SK-N-SH treated with all-trans-retinoic acid at 6 μM for 48 hours (cell line): Measurements from ENCODE around the gene COL15A1.

Source experiments
- CREB5 ChIP-seq: fragments of 250-450 bp; sonication (Bioruptor Pico); IDR thresholded peaks from 2 replicates; pipeline ENCODE4 v1.5.1; 2020; ENCODE audit warnings: low read depth, mild to moderate bottlenecking, moderate library complexity
- PATZ1 ChIP-seq: fragments of 250-450 bp; sonication (Bioruptor Pico); IDR thresholded peaks from 2 replicates; pipeline ENCODE4 v1.8.0; 2020; ENCODE audit warnings: mild to moderate bottlenecking, moderate library complexity, borderline replicate concordance
- PPARA ChIP-seq: fragments of 250-450 bp; sonication (Bioruptor Pico); IDR thresholded peaks from 2 replicates; pipeline ENCODE4 v1.5.0; 2020; ENCODE audit warnings: mild to moderate bottlenecking, borderline replicate concordance
- RARB ChIP-seq: fragments of 250-450 bp; sonication (Bioruptor Pico); IDR thresholded peaks from 2 replicates; pipeline ENCODE4 v1.8.0; 2021; ENCODE audit warnings: mild to moderate bottlenecking, moderate library complexity
- ZFP30 ChIP-seq: fragments of 450-650 bp; formaldehyde crosslinking; IDR thresholded peaks from 2 replicates; pipeline ENCODE4 v1.5.0; 2022; ENCODE audit warnings: mild to moderate bottlenecking, moderate library complexity
- ZNF565 ChIP-seq: fragments of 450-650 bp; formaldehyde crosslinking; conservative IDR thresholded peaks from 2 replicates; pipeline ENCODE4 v1.5.0; 2020; ENCODE audit warnings: low read depth, mild to moderate bottlenecking, moderate library complexity
- TF ChIP-seq, protein P1 (sequence below): fragments of 250-450 bp; sonication (Bioruptor Pico); IDR thresholded peaks from 2 replicates; pipeline ENCODE4 v1.8.0; 2021; ENCODE audit warnings: low read depth, mild to moderate bottlenecking, moderate library complexity, borderline replicate concordance

- TF ChIP-seq RARB (CRISPR knock-in tag) (no peak), CREB5 (CRISPR knock-in tag) (no peak), ZNF565 (CRISPR knock-in tag) (no peak), PPARA (CRISPR knock-in tag) (no peak), ZFP30 (CRISPR knock-in tag) (no peak), PATZ1 (CRISPR knock-in tag) (no peak)
- TF ChIP-seq, protein P1, sequence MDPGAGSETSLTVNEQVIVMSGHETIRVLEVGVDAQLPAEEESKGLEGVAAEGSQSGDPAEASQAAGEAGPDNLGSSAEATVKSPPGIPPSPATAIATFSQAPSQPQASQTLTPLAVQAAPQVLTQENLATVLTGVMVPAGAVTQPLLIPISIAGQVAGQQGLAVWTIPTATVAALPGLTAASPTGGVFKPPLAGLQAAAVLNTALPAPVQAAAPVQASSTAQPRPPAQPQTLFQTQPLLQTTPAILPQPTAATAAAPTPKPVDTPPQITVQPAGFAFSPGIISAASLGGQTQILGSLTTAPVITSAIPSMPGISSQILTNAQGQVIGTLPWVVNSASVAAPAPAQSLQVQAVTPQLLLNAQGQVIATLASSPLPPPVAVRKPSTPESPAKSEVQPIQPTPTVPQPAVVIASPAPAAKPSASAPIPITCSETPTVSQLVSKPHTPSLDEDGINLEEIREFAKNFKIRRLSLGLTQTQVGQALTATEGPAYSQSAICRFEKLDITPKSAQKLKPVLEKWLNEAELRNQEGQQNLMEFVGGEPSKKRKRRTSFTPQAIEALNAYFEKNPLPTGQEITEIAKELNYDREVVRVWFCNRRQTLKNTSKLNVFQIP (CRISPR knock-in tag), result no peak
These were observed 59.6 kb downstream of the COL15A1 start for GRCh38 chr9:99003308-99003707.
